PC-9 (cell line): ENCODE measurements around the gene SBF2. TPM values are rescaled to one million over a fixed set of nuclear protein-coding genes. Genes with fewer than 3 reads are reported as not detected.

ENCODE experiments used
- BruUV-seq: library from RNA; stranded (reverse); fragments of 400-500 nt; replicated peaks from 2 replicates; lab custom pipeline; 2021; lab: Mats Ljungman, UMichigan
- CTCF ChIA-PET: fragments of 300-600 bp; sonication (Branson Sonifier 250); formaldehyde crosslinking; loops from one replicate; lab custom pipeline; 2022; ENCODE audit warnings: antibody characterized with exemption; lab: Charles Lee
- POLR2A ChIA-PET: fragments of 300-600 bp; sonication (Branson Sonifier 250); formaldehyde crosslinking; loops from one replicate; lab custom pipeline; 2022; ENCODE audit warnings: antibody characterized with exemption; ENCODE audit not compliant: unreplicated experiment; lab: Charles Lee
- DNase-seq, 2 experiments: peaks; one replicate each; pipeline versions ENCODE4 v3.0.0 to v3.0.0-alpha.2; 2015 to 2022; ENCODE audit warnings: mixed read lengths in 1 of 2
- H2AFZ ChIP-seq: fragments of 200-600 bp; sonication (generic); 2 replicates; pipeline ENCODE4 v1.8.1; 2017; ENCODE audit warnings: antibody characterized with exemption
- H3F3A ChIP-seq: fragments of 200-600 bp; sonication (generic); 2 replicates; pipeline ENCODE4 v1.8.1; 2017; ENCODE audit warnings: antibody characterized with exemption, mild to moderate bottlenecking, low read depth; ENCODE audit not compliant: insufficient read depth
- H3K27ac ChIP-seq: fragments of 200-600 bp; sonication (generic); 2 replicates; pipeline ENCODE4 v1.6.1; 2016; ENCODE audit warnings: mixed run types
- H3K27me3 ChIP-seq: fragments of 200-600 bp; sonication (generic); 2 replicates; pipeline ENCODE4 v1.6.1; 2016; ENCODE audit warnings: low read depth, mixed run types; ENCODE audit not compliant: insufficient read depth
- H3K36me3 ChIP-seq: fragments of 200-600 bp; sonication (generic); 2 replicates; pipeline ENCODE4 v1.6.1; 2016; ENCODE audit warnings: low read depth, mixed run types
- H3K4me1 ChIP-seq: fragments of 200-600 bp; sonication (generic); replicated peaks from 2 replicates; pipeline ENCODE4 v1.6.1; 2016; ENCODE audit warnings: mixed run types; ENCODE audit not compliant: insufficient read depth
- H3K4me2 ChIP-seq: fragments of 200-600 bp; sonication (generic); 2 replicates; pipeline ENCODE4 v1.6.1; 2017; ENCODE audit warnings: mixed run types
- H3K4me3 ChIP-seq: fragments of 200-600 bp; sonication (generic); 2 replicates; pipeline ENCODE4 v1.6.1; 2016; ENCODE audit warnings: mixed run types
- H3K79me2 ChIP-seq: fragments of 200-600 bp; sonication (generic); 2 replicates; pipeline ENCODE4 v1.6.1; 2017; ENCODE audit warnings: low read depth, mixed run types
- H3K9me2 ChIP-seq: fragments of 200-600 bp; sonication (generic); 2 replicates; pipeline ENCODE4 v1.8.1; 2017; ENCODE audit warnings: mild to moderate bottlenecking; ENCODE audit not compliant: insufficient read depth
- H3K9me3 ChIP-seq: fragments of 200-600 bp; sonication (generic); 2 replicates; pipeline ENCODE4 v1.8.1; 2016; ENCODE audit warnings: low read depth; ENCODE audit not compliant: insufficient read depth
- H4K20me1 ChIP-seq: fragments of 200-600 bp; sonication (generic); 2 replicates; pipeline ENCODE4 v1.8.1; 2017; ENCODE audit not compliant: insufficient read depth
- EZH2 ChIP-seq: fragments of 200-600 bp; sonication (generic); IDR thresholded peaks from 2 replicates; pipeline ENCODE4 v1.8.0; 2017; ENCODE audit warnings: antibody characterized with exemption, low read depth
- intact Hi-C: fragments of 100-400 bp; cut with micrococcal nuclease; formaldehyde crosslinking; loops from one replicate; pipeline ENCODE4 v1.10.0; 2022; ENCODE audit not compliant: unreplicated experiment
- total RNA-seq: library from RNA; stranded (reverse); gene quantifications from 2 replicates; pipeline ENCODE4 v1.2.3, GENCODE V29; 2021
- TF ChIP-seq, protein P1 (sequence below): fragments of 200-600 bp; sonication (generic); conservative IDR thresholded peaks from 2 replicates; pipeline ENCODE4 v1.6.1; 2017; ENCODE audit warnings: mixed run types, antibody characterized with exemption, mild to moderate bottlenecking, moderate library complexity

SBF2 gene
- total RNA-seq, 1 experiment from 2014 or later, result 18.6 TPM

DNA sequence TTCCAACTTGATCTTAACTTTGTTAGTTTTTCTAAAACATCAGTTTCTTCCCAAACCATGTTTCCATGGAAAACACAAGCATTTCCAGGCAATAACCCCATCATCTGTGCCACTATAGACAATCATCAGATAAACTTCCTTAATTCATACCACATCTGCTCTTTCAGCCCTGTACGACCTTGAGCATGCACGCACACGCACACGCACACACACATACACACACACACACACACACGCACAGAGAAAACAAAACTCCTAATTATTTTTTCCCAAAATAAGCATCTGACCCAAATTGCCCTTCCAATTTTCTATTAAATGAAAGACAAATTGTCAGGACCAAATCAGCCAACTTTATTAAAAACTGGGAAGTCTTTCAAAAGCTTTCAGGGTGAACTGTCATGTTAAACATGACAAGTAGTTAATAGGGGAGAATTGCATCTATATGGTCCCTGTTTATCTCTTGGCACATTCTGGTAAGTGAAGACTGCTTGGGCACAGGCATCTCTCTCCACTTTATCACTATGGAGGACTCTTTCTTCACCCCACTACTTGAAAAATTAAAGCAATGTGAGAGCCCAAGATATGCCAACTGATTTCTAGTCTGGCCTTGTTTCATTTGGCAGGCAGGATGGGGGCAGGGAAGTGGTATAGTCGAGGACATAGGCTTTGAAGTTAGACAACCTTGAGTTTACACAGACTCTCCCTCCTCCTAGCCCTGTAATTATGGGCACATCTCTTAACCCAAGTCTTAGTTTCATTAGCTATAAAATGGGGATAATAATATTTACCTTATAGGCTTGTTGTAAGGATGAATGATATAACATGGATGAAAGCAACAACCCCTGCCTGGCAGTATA is 25.9 kb upstream of the SBF2 start:
- Histone ChIP-seq H4K20me1 (no peaks in the 10 kb centered on the region), H3K79me2 (no peaks in the 10 kb centered on the region), H3K27ac (no peak overlapping the region), H3K4me3 (no peak overlapping the region), H3K4me1 (peaks cover 18% of the 10 kb centered on the region), H3K9me3 (no peaks in the 10 kb centered on the region), H3K9me2 (no peaks in the 10 kb centered on the region), H3F3A (peaks cover 7% of the 10 kb centered on the region), H3K36me3 (no peaks in the 10 kb centered on the region), H2AFZ (no peak overlapping the region), H3K27me3 (no peaks in the 10 kb centered on the region), H3K4me2 (no peak overlapping the region)
- no peak for DNase-seq
- ChIA-PET POLR2A (no interaction called here), CTCF (no interaction called here)
- BruUV-seq, result no TSS peak
- intact Hi-C loops, result no loop called here
- TF ChIP-seq, protein P1, sequence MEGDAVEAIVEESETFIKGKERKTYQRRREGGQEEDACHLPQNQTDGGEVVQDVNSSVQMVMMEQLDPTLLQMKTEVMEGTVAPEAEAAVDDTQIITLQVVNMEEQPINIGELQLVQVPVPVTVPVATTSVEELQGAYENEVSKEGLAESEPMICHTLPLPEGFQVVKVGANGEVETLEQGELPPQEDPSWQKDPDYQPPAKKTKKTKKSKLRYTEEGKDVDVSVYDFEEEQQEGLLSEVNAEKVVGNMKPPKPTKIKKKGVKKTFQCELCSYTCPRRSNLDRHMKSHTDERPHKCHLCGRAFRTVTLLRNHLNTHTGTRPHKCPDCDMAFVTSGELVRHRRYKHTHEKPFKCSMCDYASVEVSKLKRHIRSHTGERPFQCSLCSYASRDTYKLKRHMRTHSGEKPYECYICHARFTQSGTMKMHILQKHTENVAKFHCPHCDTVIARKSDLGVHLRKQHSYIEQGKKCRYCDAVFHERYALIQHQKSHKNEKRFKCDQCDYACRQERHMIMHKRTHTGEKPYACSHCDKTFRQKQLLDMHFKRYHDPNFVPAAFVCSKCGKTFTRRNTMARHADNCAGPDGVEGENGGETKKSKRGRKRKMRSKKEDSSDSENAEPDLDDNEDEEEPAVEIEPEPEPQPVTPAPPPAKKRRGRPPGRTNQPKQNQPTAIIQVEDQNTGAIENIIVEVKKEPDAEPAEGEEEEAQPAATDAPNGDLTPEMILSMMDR, result no peak
- no peak for TF ChIP-seq EZH2

DNA sequence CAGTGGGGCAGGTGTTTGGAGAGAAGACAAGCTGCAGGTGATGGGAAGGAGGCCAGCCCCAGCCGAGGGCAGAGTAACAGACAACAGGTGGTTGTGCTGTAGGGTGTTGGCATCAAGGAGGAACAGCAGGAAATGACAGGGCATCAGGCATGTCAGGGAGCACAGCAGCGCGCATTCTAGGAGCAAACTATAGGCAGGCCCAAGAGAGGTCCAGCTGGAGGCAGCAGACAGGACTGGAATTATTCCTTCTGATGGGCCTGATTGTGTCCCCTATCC is 24.4 kb upstream of the SBF2 start:
- TF ChIP-seq, protein P1, result no peak
- TF ChIP-seq EZH2, result no peak
- no peak for DNase-seq
- ChIA-PET POLR2A (no interaction called here), CTCF (no interaction called here)
- Histone ChIP-seq H3K9me3 (no peaks in the 10 kb centered on the region), H3K36me3 (no peaks in the 10 kb centered on the region), H3K4me2 (no peak overlapping the region), H3K9me2 (no peaks in the 10 kb centered on the region), H2AFZ (no peak overlapping the region), H3F3A (peaks cover 7% of the 10 kb centered on the region), H3K27ac (no peak overlapping the region), H3K79me2 (no peaks in the 10 kb centered on the region), H3K27me3 (no peaks in the 10 kb centered on the region), H3K4me1 (peaks cover 12% of the 10 kb centered on the region), H3K4me3 (no peak overlapping the region), H4K20me1 (no peaks in the 10 kb centered on the region)
- intact Hi-C loops, result no loop called here
- BruUV-seq, result no TSS peak

DNA sequence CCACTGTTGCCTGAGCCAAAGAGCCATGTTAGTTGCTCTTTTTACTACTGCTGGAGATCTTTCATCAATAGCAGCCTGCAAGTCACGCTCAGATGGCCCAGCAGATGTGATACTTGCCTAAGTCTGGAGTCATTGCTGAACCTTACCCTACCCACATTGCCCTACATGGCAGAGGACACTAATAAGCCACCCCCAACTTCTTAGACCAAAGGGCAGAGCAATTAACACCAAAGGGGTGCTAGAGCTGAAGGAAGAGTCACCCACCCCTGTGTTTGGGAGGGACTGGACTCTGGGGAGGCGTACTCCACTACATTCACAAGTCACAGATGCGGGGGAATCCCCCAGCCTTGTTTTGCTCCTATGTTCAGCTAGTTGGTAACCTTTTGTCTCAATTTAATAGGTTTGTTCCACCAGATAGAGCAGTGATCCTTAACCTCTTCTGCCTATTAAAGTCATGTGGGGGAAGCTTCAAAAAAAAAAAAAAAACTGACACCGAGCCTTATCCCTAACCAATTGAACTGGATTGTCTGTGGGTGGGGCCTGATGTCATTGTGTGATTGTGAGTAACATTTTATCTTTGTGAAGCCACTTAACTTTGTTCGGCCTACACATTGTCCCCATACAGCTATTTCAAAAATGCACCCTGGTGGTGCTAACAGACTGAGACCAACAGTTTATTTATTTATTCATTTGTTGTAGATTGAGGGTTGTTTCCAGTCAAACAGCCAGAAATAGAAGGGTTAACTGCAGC is 23.9 kb upstream of the SBF2 start:
- H3K9me3 ChIP-seq, result no peaks in the 10 kb centered on the region
- no peaks in the 10 kb centered on the region for H3K27me3 ChIP-seq
- BruUV-seq, result no TSS peak
- no peak for TF ChIP-seq EZH2
- TF ChIP-seq, protein P1, result no peak
- ChIA-PET CTCF (no interaction called here), POLR2A (no interaction called here)
- no peaks in the 10 kb centered on the region for H3K36me3 ChIP-seq
- no peak overlapping the region for H3K4me2 ChIP-seq
- intact Hi-C loops, result no loop called here
- no peaks in the 10 kb centered on the region for H4K20me1 ChIP-seq
- no peaks in the 10 kb centered on the region for H3K79me2 ChIP-seq
- H3K9me2 ChIP-seq, result no peaks in the 10 kb centered on the region
- no peak overlapping the region for H3K27ac ChIP-seq
- H2AFZ ChIP-seq, result no peak overlapping the region
- DNase-seq, result no peak
- H3K4me3 ChIP-seq, result no peak overlapping the region
- H3F3A ChIP-seq, result peaks cover 7% of the 10 kb centered on the region
- peaks cover 8% of the 10 kb centered on the region for H3K4me1 ChIP-seq
